ENCODE measurements around the gene TSGA10IP. TPM values are rescaled to one million over a fixed set of nuclear protein-coding genes. Genes with fewer than 3 reads are reported as not detected.

Gene TSGA10IP
- total RNA-seq, 1 donor = not detected

GRCh38 chr11:65911682-65912568 lies 33.4 kb upstream of the TSGA10IP start:
- TF ChIP-seq CTCF (IDR thresholded peaks at IDR 0.05; ENCODE audit: insufficient read depth, low read length) = peak; percentile 29
- no peak overlapping the region for H3K4me3 ChIP-seq (ENCODE audit: low read depth, low read length)
- DNase-seq (ENCODE audit: low read depth) = peak; percentile 88

GRCh38 chr11:65912845-65913244 lies 32.4 kb upstream of the TSGA10IP start:
- TF ChIP-seq CTCF (IDR thresholded peaks at IDR 0.05; ENCODE audit: insufficient read depth, low read length) = no peak
- no peak overlapping the region for H3K4me3 ChIP-seq (ENCODE audit: low read depth, low read length)
- peak; percentile 87 for DNase-seq (ENCODE audit: low read depth)

- DNase-seq (ENCODE audit: low read depth) = no peak
- TF ChIP-seq CTCF (IDR thresholded peaks at IDR 0.05; ENCODE audit: insufficient read depth, low read length) = no peak
- no peak overlapping the region for H3K4me3 ChIP-seq (ENCODE audit: low read depth, low read length)
Measured at GRCh38 chr11:65915101-65915820, 30.0 kb upstream of the TSGA10IP start.

- no peak for TF ChIP-seq CTCF (IDR thresholded peaks at IDR 0.05; ENCODE audit: insufficient read depth, low read length)
- peak overlapping the region; percentile 40 for H3K4me3 ChIP-seq (ENCODE audit: low read depth, low read length)
- DNase-seq (ENCODE audit: low read depth) = peak; percentile 97
Measured at GRCh38 chr11:65915821-65916251, 29.4 kb upstream of the TSGA10IP start.

GRCh38 chr11:65916391-65916790 lies 28.9 kb upstream of the TSGA10IP start:
- peak overlapping the region; percentile 40 for H3K4me3 ChIP-seq (ENCODE audit: low read depth, low read length)
- no peak for TF ChIP-seq CTCF (IDR thresholded peaks at IDR 0.05; ENCODE audit: insufficient read depth, low read length)
- no peak for DNase-seq (ENCODE audit: low read depth)

- DNase-seq (ENCODE audit: low read depth) = no peak
- H3K4me3 ChIP-seq (ENCODE audit: low read depth, low read length) = peak overlapping the region; percentile 92
- no peak for TF ChIP-seq CTCF (IDR thresholded peaks at IDR 0.05; ENCODE audit: insufficient read depth, low read length)
Measured at GRCh38 chr11:65917077-65917433, 28.2 kb upstream of the TSGA10IP start.

Data from fibroblast of the aortic adventitia (primary cell).